GDM1 (cell line): Measurements from ENCODE around the gene MYH11.
"Not testable (repeated sequence)": the region's sequence is repeated elsewhere in the genome, so short reads cannot be mapped to it uniquely, and the experiment has no call there.

Source experiments
- DNase-seq: peaks from one replicate; lab custom pipeline; 2025; lab: John Stamatoyannopoulos, UW

The MYH11 gene

DNA sequence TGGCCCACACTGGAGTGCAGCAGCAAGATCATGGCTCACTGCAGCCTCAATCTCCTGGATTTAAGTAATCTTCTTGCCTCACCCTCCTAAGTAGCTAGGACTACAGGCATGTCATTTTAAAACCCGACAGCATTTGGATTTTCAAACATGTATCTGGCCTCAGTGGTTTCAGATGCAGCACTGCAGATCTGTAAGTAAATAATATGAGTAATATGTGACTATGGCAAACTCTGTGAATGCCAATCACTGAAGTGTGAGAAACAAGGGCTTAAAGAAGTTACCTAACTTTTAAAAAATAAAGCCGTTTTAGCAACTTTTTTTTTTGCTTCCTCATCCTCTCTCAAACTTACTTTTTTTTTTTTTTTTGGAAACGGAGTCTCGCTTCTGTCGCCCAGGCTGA, 19.7 kb upstream of the MYH11 start:
- no peak for DNase-seq

DNA sequence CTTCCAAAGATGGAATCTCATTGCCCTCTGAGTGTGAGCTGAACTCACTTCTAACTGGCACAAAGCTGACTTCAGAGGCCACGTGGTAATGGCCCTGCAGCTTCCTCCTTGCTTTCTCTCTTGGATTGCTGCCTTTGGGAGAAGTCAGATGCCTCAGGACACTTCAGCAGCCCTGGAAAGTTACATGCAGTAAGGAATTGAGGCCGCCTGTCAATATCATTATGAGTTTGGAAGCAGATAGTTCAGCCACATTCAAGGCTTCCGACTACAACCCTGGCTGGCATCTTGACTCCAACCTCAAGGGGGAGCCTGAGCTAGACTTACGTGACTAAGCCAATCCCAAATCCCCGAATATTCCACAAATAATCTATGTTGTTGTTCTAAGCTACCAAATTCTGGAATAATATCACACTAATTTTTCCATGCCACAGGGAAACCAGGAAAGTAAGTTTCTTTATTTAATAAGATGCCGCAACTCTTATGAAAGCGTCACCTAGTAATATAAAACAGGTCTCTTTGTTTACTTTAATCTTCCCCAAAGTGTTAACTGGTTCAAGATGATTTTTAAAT, 18.0 kb upstream of the MYH11 start:
- DNase-seq: peak; percentile 30

DNA sequence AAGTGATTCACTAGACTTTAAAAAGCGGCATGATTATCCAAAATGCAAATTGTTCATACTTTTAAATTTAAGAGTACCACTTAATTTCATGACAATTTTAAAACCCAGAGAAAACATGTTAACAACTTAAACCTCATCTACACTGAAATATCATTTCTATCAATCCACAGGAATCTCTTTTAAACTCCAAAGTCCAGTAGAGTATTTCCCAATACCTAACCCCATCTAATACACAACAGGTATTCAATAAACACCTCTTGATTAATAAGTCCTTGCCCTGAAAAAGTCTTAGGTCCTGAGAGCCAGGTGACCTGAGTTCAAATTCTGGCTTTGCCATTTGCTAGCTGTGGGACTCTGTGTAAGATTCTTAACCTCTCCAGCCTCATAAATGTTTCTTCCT, 16.9 kb upstream of the MYH11 start:
- no peak for DNase-seq

GRCh38 chr16:15873301-15873700, 16.5 kb upstream of the MYH11 start:
- no peak for DNase-seq

DNA sequence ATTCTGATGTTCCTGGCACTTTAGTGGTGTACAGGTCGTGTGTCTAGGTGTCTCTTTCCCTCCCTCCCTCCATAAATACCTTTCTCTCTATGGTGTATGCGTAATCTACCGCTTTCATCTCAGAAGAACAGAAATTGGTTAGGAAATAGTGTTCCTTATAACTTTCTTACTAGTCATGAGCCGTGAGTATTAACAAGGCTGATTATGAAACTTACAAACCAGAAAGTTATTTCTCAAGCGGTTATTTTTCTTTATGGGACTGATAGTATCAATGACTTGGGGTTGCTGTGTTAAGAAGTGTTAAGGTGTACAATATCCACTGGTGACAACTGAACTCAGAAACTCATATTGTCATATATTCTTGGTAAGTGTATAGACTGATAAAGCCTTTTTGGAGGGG, 13.2 kb upstream of the MYH11 start:
- DNase-seq: no peak

GRCh38 chr16:15866451-15866850, 9.6 kb upstream of the MYH11 start:
- DNase-seq: no peak

GRCh38 chr16:15865742-15866141, 8.9 kb upstream of the MYH11 start:
- no peak for DNase-seq

DNA sequence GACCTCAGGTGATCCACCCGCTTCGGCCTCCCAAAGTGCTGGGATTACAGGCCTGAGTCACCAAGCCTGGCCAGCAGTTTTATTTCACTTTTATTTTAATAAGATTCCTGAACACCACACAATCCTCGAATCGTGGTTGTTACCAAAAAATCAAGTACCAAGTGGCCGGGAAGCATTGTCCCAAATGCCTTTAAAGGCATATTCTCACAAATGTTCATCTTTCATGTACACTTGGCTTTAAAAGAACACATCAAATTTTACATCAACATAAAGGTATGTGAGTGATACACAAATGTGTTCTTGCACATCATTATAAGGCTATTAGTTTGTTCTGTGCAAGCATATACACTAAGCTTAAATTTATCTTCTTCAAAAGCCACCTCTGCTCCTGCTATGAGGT, 8.1 kb upstream of the MYH11 start:
- no peak for DNase-seq

DNA sequence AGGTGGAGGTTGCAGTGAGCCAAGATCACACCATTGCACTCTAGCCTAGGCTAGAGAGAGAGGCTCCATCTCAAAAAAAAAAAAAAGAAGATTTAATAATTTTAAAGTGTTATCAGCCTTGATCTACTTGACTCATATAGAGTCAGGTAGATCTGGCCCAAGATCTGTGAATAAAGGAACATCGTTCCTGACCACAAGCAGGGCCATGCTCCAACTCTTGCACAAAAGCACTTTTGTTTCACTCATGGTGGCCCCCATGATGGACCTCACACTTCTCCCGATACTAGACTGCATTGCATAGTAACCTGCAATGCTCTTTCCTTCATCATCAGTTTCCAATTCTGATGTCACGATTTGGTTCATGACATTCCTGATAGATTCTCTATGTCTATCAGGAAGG, 5.2 kb upstream of the MYH11 start:
- DNase-seq: no peak

- DNase-seq: no peak
Measured at GRCh38 chr16:15858921-15859668, 2.3 kb upstream of the MYH11 start.

DNA sequence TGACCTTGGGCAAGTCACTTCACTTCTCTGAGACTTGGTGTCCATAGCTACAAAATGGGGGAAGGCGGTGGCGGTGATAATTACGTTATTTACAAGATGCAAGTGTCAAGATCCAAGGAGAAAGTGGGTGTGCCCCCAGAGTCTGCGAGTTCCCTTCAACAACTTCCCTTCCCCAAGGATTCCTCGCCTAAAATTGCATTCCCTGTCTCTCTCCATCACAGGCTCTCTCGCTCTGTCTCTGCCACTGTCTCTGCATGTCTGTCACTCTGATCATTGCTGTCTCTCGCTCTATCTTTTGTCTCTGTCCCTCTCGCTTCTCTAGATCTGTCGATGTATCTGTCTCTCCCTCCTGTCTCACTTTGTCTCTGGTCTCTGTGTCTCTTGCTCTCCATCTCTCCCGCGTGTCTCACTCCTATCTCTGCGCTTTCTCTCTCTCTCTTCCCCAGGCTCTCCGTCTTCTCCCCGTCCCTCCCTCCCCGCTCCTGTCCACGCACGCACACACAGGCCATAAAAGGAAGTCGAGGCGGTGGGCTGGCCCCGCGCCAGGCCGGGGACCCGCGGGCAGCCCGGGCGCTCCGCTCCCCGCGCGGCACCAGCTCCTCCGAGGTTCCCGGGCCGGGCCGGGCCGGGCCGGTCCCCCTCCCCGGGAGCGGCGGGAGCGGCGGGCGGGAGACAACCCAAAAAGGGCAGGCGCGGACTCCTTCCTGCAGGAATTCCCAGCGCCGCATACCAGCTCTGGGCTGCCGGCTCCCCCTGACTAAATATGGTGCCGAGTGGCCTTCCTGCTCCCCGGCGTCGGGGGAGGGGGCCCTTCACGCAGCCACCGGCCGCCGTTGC, 1.1 kb upstream of the MYH11 start:
- DNase-seq: no peak

GRCh38 chr16:15856182-15856581, 646 bp downstream of the MYH11 start:
- no peak for DNase-seq

DNA sequence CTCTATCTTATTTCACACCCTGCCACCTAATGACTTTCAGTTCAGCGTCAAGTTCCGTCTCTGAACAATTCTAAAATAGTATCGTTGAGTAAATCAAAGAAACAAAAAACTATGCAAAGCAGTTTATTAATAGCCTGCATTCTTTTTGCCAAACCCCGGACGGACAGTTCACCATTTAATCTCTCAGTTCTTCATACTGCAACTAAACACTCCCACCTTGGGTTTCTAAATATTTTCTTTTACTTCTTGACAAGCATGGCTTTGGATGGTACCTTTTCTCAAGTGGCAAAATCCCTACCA, 1.2 kb downstream of the MYH11 start:
- DNase-seq: no peak

DNA sequence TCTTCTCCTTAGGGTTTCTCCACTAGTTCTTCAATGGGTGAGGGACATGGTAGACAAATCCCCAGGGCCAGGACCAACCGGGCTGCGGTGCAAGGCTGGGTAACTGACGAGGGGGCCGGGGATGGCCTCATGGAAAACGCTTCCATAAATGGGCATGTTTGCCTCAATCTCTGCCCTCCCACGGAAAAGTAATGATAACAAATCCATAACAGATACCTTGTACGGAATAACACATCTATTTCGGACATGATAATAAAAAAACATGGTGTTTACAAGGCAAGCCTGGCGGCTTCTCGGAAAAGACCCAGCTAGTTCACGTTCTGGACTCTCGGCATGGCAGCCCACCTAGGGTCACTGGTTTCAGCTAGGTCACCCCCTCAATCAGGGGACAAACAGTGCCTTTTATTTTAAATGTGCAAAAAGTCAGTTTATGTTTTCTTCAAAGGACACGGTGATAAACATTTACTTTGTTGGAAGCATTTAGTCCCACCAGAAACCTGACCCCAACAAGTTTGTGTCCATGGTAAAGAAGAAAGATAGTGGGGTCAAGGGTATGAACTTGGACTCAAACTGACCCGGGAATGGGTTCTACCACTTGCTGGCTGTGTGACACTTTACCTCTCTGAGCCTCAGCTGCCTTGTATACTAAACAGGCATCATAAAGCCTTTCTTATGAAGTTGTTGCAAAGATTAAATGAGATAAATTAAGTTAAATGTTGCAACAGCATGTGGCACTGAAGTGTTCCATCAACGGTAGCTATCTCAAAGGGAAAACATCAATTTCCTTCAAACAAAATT, 1.7 kb downstream of the MYH11 start:
- no peak for DNase-seq

GRCh38 chr16:15854061-15854460, 2.8 kb downstream of the MYH11 start:
- no peak for DNase-seq

- no peak for DNase-seq
Measured at GRCh38 chr16:15853021-15853420, 3.8 kb downstream of the MYH11 start.

DNA sequence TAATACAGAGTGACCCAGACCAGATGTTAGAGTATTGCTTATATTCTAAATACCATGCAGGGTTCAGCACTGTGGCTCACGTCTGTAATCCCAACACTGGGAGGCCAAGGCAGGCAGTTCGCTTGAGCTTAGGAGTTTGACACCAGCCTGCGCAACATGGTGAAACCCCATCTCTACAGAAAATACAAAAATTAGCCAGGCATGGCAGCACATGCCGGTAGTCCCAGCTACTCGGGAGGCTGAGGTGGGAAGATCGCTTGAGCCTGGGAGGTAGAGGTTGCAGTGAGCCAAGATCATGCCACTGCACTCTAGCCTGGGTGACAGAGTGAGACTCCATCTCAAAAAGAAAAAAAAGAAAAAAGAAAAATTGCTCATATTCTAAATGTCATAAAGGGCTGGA, 6.3 kb downstream of the MYH11 start:
- not testable (repeated sequence) for DNase-seq

DNA sequence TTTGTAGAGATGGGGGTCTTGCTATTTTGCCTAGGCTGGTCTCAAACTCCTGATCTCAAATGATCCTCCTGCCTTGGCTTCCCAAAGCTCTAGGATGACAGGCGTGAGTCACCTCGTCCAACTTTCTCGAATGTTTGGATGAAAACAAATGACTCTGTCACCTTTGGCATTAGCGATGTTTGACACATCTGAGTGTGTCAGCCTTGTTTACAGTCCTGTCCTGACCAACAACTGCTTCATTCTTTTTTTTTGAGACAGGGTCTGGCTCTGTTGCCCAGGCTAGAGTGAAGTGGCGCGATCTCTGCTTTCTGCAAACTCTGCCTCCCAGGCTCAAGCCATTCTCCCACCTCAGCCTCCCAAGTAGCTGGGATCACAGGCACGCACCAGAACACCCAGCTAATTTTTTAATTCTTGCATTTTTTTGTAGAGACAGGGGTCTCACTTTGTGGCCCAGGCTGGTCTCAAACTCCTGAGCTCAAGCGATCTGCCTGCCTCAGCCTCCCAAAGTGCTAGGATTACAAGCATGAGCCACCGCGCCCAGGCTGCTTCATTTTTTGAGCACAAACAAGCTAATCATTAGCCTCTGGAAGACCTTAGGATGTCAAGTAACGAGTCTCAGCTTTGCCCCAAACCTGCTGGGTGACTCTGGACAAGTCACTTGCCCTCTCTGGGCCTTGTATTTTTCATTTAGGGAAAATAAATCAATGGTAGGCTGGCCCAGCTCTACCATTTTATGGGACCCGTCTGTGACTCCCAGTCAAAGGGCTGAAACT, 7.4 kb downstream of the MYH11 start:
- DNase-seq: no peak

GRCh38 chr16:15847611-15848175, 9.1 kb downstream of the MYH11 start:
- no peak for DNase-seq

DNA sequence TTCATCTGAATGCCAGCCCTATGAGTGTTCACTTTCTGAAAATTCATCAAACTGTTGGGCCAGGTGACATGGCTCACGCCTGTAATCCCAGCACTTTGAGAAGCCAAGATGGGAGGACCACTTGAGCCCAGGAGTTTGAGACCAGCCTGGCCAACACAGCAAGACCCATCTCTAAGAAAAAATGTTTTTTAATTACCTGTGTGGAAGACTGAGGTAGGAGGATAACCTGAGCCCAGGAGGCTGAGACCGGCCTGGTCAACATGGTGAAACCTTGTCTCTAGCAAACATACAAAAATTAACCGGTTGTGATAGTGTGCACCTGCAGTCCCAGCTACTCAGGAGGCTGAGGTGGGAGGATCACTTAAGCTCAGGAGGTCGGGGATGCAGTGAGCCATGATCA, 10.3 kb downstream of the MYH11 start:
- no peak for DNase-seq

DNA sequence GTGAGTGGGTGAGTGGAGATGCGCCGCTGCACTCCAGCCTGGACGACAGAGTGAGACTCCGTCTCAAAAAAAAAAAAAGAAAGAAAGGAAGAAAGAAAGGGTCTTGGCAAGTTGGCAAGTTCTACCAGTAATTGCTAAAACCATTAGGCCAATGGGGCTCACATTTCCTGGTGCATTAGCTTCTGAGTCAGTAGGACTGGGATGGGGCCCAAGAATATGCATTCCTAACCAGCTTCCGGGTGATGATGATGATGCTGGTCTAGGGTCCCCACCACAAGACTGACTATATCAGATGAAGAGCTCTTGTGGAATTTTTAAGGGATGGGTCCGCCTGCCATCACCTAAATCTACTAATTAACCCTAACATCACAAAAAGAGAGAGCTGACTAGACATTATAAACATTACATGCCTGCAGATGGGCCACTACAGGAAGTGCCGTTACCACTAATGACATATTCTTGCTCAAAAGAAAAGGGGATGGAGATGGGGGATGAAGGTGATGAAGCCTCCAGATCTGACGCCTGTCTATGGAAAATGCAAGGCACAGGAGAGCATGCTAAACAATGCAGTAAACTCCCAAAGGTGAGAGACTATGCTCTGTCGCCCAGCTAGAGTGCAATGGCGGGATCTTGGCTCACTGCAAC, 13.1 kb downstream of the MYH11 start:
- DNase-seq: no peak
